GM12878 (cell line): ENCODE results near the gene INO80. TPM values are rescaled to one million over a fixed set of nuclear protein-coding genes. Genes with fewer than 3 reads are reported as not detected.
A peak's percentile ranks its signal among the peaks of the same experiment; 100 is the strongest.

ENCODE experiments used
- ATAC-seq: fragments of 200-7000 bp; cut with Tn5 transposase; 3 replicates; pipeline ENCODE4 v1.9.1; 2020; ENCODE audit warnings: mild to moderate bottlenecking, moderate library complexity
- BruUV-seq: library from RNA; stranded (reverse); fragments of 400-500 nt; replicated peaks from 2 replicates; lab custom pipeline; 2021; lab: Mats Ljungman, UMichigan
- CTCF ChIA-PET: fragments of 300-600 bp; sonication (Branson Sonifier 250); formaldehyde crosslinking; extraction: SDS; loops from one replicate; lab custom pipeline; 2021; ENCODE audit warnings: inconsistent platforms; lab: Yijun Ruan, JAX
- POLR2A ChIA-PET: fragments of 350-600 bp; formaldehyde crosslinking; extraction: SDS; loops from one replicate; lab custom pipeline; 2021; ENCODE audit warnings: inconsistent platforms; lab: Charles Lee
- RAD21 ChIA-PET: fragments of 300-600 bp; sonication (Branson Sonifier 250); formaldehyde crosslinking; loops from one replicate; lab custom pipeline; 2023; ENCODE audit warnings: antibody characterized with exemption; ENCODE audit not compliant: unreplicated experiment; lab: Charles Lee
- SMC1A ChIA-PET: fragments of 300-600 bp; sonication (Branson Sonifier 250); formaldehyde crosslinking; loops from one replicate; lab custom pipeline; 2023; ENCODE audit not compliant: unreplicated experiment, uncharacterized antibody; lab: Charles Lee
- DNase-seq: peaks from one replicate; pipeline ENCODE4 v3.0.0-alpha.2; 2011; ENCODE audit warnings: low read depth, low spot score
- FAIRE-seq: peaks from 3 replicates; lab custom pipeline; 2011; peaks lifted over from hg19 to GRCh38; lab: Jason Lieb, UNC
- H2AFZ ChIP-seq: 2 replicates; pipeline ENCODE4 v1.6.0; 2011; ENCODE audit warnings: low read depth, low read length, control low read depth; ENCODE audit not compliant: control insufficient read depth
- H3K27ac ChIP-seq: 2 replicates; pipeline ENCODE4 v1.5.1; 2011; ENCODE audit warnings: control low read depth; ENCODE audit not compliant: control insufficient read depth, insufficient read depth
- H3K27me3 ChIP-seq, 2 experiments: replicated peaks in 1 of 2; 2 replicates each; pipeline versions ENCODE4 v1.6.0 to v1.6.1; 2011; ENCODE audit warnings: low read length in 1 of 2; ENCODE audit not compliant: control insufficient read depth in 2 of 2, insufficient read depth in 2 of 2
- H3K36me3 ChIP-seq, 2 experiments: 2 replicates each; pipeline ENCODE4 v1.5.1; 2011; ENCODE audit warnings: low read length in 1 of 2; ENCODE audit not compliant: control insufficient read depth in 2 of 2, insufficient read depth in 2 of 2
- H3K4me1 ChIP-seq: 2 replicates; pipeline ENCODE4 v1.6.1; 2011; ENCODE audit warnings: mild to moderate bottlenecking, low read length, moderate library complexity, mixed read lengths; ENCODE audit not compliant: control insufficient read depth, insufficient read depth
- H3K4me2 ChIP-seq: 2 replicates; pipeline ENCODE4 v1.6.0; 2011; ENCODE audit warnings: control low read depth; ENCODE audit not compliant: control insufficient read depth, insufficient read depth
- H3K4me3 ChIP-seq: fragments of 200-600 bp; sonication (generic); 2 replicates; pipeline ENCODE4 v1.5.1; 2016
- H3K79me2 ChIP-seq: 2 replicates; pipeline ENCODE4 v1.6.0; 2011; ENCODE audit warnings: low read length; ENCODE audit not compliant: control insufficient read depth, insufficient read depth
- H3K9ac ChIP-seq: 2 replicates; pipeline ENCODE4 v1.8.0; 2011; ENCODE audit warnings: low read length, control low read depth, mixed read lengths; ENCODE audit not compliant: control insufficient read depth, insufficient read depth
- H3K9me3 ChIP-seq: replicated peaks from 3 replicates; pipeline ENCODE4 v1.5.1; 2011; ENCODE audit warnings: mild to moderate bottlenecking, low read length; ENCODE audit not compliant: control insufficient read depth, insufficient read depth
- H4K20me1 ChIP-seq: 2 replicates; pipeline ENCODE4 v1.6.0; 2011; ENCODE audit not compliant: control insufficient read depth, insufficient read depth
- DPF2 ChIP-seq: fragments of 450-650 bp; IDR thresholded peaks from 2 replicates; pipeline ENCODE4 v1.6.1; 2017; ENCODE audit warnings: mild to moderate bottlenecking
- EED ChIP-seq: sonication (generic); IDR thresholded peaks from 2 replicates; pipeline ENCODE4 v1.6.1; 2016; ENCODE audit warnings: antibody characterized with exemption, low read depth
- IRF4 ChIP-seq: IDR thresholded peaks from 2 replicates; pipeline ENCODE4 v1.6.1; 2011; ENCODE audit warnings: low read depth, low read length
- MTA3 ChIP-seq: IDR thresholded peaks from 2 replicates; pipeline ENCODE4 v1.6.1; 2012; ENCODE audit warnings: low read length, inconsistent platforms, borderline replicate concordance
- NFXL1 ChIP-seq: fragments of 450-650 bp; IDR thresholded peaks from 2 replicates; pipeline ENCODE4 v1.6.1; 2017; ENCODE audit warnings: antibody characterized with exemption, mild to moderate bottlenecking, borderline replicate concordance
- RB1 ChIP-seq: fragments of 450-650 bp; formaldehyde crosslinking; IDR thresholded peaks from 2 replicates; pipeline ENCODE4 v1.6.1; 2017; ENCODE audit warnings: mild to moderate bottlenecking, borderline replicate concordance
- RBBP5 ChIP-seq: fragments of 200-600 bp; sonication (generic); conservative IDR thresholded peaks from 2 replicates; pipeline ENCODE4 v1.6.1; 2016
- SMAD5 ChIP-seq: IDR thresholded peaks from 2 replicates; pipeline ENCODE4 v1.6.1; 2016; ENCODE audit warnings: antibody characterized with exemption, low read depth
- SMC3 ChIP-seq: IDR thresholded peaks from 2 replicates; pipeline ENCODE4 v1.6.1; 2011; ENCODE audit warnings: low read length, improper control_type of control experiment, borderline replicate concordance
- SPI1 ChIP-seq: IDR thresholded peaks from 2 replicates; pipeline ENCODE4 v1.6.1; 2011; ENCODE audit warnings: low read depth, mild to moderate bottlenecking, low read length, moderate library complexity, borderline replicate concordance; ENCODE audit not compliant: insufficient read depth
- SUZ12 ChIP-seq: fragments of 200-600 bp; sonication (generic); IDR thresholded peaks from one replicate; pipeline ENCODE4 v1.6.1; 2018; ENCODE audit warnings: antibody characterized with exemption, mild to moderate bottlenecking; ENCODE audit not compliant: unreplicated experiment
- WGBS: methylation state at CpG from one replicate; pipeline ENCODE4 v1.1.6; 2016; ENCODE audit warnings: low lambda C conversion rate; ENCODE audit not compliant: insufficient replicate concordance, insufficient coverage; ENCODE audit errors: missing lambda C conversion rate; 5-methylcytosine and 5-hydroxymethylcytosine counted together
- in situ Hi-C: fragments of 300-500 bp; cut with MboI; formaldehyde crosslinking; loops from 9 replicates; pipeline ENCODE4 v1.14.3; 2018; ENCODE audit warnings: mixed read lengths
- intact Hi-C: fragments of 100-400 bp; cut with micrococcal nuclease; formaldehyde crosslinking; loops from one replicate; pipeline ENCODE4 v1.14.2; 2022; ENCODE audit not compliant: unreplicated experiment
- polyA plus RNA-seq, 11 experiments: library from polyadenylated mRNA; depleted of rRNA in 4 of 11; unstranded in 6 of 11; stranded (reverse) in 5 of 11; fragments of >200 nt; fragmentation: Nextera tagmentation in 4 of 11; fragmentation: Illumina TruSeq in 1 of 11; extraction: Ambion mirVana in 4 of 11; extraction: Trizol in 1 of 11; gene quantifications; 1 replicate in 1 of 11; 2 replicates in 10 of 11; pipeline versions ENCODE4 v1.2.1 to v1.2.3, GENCODE V29; 2011 to 2016; ENCODE audit warnings: inconsistent platforms in 2 of 11, missing spikeins in 2 of 11, low read depth in 1 of 11
- total RNA-seq, 4 experiments: library from RNA; depleted of rRNA in 3 of 4; stranded (reverse); fragments of >200 nt in 3 of 4; fragmentation: Illumina TruSeq in 1 of 4; extraction: Trizol in 1 of 4; gene quantifications; 2 replicates each; pipeline versions ENCODE4 v1.2.1 to v1.2.3, GENCODE V29; 2013 to 2021
- TF ChIP-seq, protein P1 (sequence below): fragments of 450-650 bp; IDR thresholded peaks from 2 replicates; pipeline ENCODE4 v1.6.1; 2017; ENCODE audit warnings: antibody characterized with exemption, mild to moderate bottlenecking, moderate library complexity
- TF ChIP-seq, protein P2 (sequence below): IDR thresholded peaks from 2 replicates; pipeline ENCODE4 v1.6.1; 2011; ENCODE audit warnings: mild to moderate bottlenecking, low read depth, low read length, moderate library complexity; ENCODE audit not compliant: insufficient replicate concordance
- TF ChIP-seq, protein P3 (sequence below): IDR thresholded peaks from 2 replicates; pipeline ENCODE4 v1.6.1; 2012; ENCODE audit warnings: low read depth, low read length, improper control_type of control experiment
- TF ChIP-seq, protein P4 (sequence below): fragments of 450-650 bp; IDR thresholded peaks from 2 replicates; pipeline ENCODE4 v1.6.1; 2018; ENCODE audit warnings: mild to moderate bottlenecking, low read depth, moderate library complexity; ENCODE audit not compliant: partially characterized antibody

The INO80 gene
- total and polyA plus RNA-seq, 10 of the 15 experiments (the other 5 are each of a cell fraction or from before 2014, with no cell fraction given), result 4.5 to 25.0 (median 14.2) TPM

DNA sequence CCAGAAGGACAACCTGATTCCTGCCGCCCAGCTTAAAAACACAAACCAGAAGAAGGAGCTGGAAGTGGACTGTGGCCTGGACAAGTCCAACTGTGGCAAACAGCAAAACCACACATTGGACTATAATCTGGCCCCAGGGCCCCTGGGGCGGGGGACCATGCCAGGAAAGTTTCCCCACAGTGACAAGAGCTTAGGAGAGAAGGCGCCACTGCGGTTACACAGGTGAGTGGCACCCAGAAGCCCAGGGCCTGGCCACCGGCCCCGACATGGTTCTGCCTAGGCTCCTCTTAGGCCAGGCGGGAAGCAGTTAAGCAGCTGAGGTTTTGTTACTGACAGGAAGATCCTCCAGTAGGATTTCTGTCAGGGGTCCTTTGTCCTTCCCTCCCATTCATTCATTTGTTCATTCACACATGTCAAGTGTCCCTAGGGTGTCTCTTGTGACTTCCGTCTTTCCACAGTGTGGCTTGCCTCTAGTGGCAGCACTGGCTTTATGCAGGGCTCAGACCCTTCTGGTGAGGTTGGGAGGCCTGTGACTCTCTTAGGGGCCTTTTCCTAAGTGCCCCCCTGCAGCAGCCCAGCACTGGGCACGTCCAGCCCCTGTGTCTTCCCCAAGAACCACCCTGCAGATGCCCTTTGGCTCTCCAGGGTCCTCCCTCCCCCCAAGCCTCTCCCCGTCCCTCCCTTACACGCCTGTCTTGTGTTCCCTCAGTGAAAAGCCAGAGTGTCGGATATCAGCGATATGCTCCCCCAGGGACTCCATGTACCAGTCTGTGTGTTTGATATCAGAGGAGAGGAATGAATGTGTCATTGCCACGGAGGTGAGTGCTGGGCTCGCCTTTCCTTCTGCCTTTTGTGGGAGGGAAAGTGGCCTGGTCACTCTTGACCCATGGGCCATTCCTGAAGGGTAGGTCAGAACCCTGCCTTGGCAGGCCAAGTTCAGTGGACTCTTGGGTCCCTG lies 179.1 kb downstream of the INO80 start:
- intact Hi-C loops, result no loop called here
- Histone ChIP-seq H2AFZ (no peak overlapping the region), H3K9ac (no peak overlapping the region), H3K79me2 (no peaks in the 10 kb centered on the region), H3K27me3 (no peaks in the 10 kb centered on the region), H3K9me3 (no peaks in the 10 kb centered on the region), H3K4me1 (peaks cover 25% of the 10 kb centered on the region), H3K27ac (no peak overlapping the region), H4K20me1 (no peaks in the 10 kb centered on the region), H3K4me3 (no peak overlapping the region), H3K4me2 (no peak overlapping the region), H3K36me3 (no peaks in the 10 kb centered on the region)
- FAIRE-seq (no peak), ATAC-seq (peak; percentile 27), DNase-seq (no peak)
- ChIA-PET RAD21 (no interaction called here), POLR2A (no interaction called here), CTCF (interaction anchor here (0.9 to 1.4 kb wide), 3 partner anchors 9 to 249 kb away, joined by 3 to 4 read pairs (median 3); no protein-coding TSS in a partner anchor), SMC1A (no interaction called here)
- BruUV-seq, result no TSS peak
- in situ Hi-C loops, result no loop called here
- WGBS, result 63% methylated on average over 15 of the region's 15 CpGs
- TF ChIP-seq, protein P1, sequence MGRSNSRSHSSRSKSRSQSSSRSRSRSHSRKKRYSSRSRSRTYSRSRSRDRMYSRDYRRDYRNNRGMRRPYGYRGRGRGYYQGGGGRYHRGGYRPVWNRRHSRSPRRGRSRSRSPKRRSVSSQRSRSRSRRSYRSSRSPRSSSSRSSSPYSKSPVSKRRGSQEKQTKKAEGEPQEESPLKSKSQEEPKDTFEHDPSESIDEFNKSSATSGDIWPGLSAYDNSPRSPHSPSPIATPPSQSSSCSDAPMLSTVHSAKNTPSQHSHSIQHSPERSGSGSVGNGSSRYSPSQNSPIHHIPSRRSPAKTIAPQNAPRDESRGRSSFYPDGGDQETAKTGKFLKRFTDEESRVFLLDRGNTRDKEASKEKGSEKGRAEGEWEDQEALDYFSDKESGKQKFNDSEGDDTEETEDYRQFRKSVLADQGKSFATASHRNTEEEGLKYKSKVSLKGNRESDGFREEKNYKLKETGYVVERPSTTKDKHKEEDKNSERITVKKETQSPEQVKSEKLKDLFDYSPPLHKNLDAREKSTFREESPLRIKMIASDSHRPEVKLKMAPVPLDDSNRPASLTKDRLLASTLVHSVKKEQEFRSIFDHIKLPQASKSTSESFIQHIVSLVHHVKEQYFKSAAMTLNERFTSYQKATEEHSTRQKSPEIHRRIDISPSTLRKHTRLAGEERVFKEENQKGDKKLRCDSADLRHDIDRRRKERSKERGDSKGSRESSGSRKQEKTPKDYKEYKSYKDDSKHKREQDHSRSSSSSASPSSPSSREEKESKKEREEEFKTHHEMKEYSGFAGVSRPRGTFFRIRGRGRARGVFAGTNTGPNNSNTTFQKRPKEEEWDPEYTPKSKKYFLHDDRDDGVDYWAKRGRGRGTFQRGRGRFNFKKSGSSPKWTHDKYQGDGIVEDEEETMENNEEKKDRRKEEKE, result no peak
- TF ChIP-seq, protein P2, sequence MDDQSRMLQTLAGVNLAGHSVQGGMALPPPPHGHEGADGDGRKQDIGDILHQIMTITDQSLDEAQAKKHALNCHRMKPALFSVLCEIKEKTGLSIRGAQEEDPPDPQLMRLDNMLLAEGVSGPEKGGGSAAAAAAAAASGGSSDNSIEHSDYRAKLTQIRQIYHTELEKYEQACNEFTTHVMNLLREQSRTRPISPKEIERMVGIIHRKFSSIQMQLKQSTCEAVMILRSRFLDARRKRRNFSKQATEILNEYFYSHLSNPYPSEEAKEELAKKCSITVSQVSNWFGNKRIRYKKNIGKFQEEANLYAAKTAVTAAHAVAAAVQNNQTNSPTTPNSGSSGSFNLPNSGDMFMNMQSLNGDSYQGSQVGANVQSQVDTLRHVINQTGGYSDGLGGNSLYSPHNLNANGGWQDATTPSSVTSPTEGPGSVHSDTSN, result peak; percentile 82
- TF ChIP-seq EED, result no peak
- TF ChIP-seq RBBP5, result no peak
- TF ChIP-seq DPF2, result no peak
- TF ChIP-seq, protein P3, sequence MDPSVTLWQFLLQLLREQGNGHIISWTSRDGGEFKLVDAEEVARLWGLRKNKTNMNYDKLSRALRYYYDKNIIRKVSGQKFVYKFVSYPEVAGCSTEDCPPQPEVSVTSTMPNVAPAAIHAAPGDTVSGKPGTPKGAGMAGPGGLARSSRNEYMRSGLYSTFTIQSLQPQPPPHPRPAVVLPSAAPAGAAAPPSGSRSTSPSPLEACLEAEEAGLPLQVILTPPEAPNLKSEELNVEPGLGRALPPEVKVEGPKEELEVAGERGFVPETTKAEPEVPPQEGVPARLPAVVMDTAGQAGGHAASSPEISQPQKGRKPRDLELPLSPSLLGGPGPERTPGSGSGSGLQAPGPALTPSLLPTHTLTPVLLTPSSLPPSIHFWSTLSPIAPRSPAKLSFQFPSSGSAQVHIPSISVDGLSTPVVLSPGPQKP, result no peak
- no peak for TF ChIP-seq SUZ12
- TF ChIP-seq, protein P4, sequence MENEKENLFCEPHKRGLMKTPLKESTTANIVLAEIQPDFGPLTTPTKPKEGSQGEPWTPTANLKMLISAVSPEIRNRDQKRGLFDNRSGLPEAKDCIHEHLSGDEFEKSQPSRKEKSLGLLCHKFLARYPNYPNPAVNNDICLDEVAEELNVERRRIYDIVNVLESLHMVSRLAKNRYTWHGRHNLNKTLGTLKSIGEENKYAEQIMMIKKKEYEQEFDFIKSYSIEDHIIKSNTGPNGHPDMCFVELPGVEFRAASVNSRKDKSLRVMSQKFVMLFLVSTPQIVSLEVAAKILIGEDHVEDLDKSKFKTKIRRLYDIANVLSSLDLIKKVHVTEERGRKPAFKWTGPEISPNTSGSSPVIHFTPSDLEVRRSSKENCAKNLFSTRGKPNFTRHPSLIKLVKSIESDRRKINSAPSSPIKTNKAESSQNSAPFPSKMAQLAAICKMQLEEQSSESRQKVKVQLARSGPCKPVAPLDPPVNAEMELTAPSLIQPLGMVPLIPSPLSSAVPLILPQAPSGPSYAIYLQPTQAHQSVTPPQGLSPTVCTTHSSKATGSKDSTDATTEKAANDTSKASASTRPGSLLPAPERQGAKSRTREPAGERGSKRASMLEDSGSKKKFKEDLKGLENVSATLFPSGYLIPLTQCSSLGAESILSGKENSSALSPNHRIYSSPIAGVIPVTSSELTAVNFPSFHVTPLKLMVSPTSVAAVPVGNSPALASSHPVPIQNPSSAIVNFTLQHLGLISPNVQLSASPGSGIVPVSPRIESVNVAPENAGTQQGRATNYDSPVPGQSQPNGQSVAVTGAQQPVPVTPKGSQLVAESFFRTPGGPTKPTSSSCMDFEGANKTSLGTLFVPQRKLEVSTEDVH, result no peak
- TF ChIP-seq IRF4, result no peak
- no peak for TF ChIP-seq SMAD5
- no peak for TF ChIP-seq NFXL1
- TF ChIP-seq MTA3, result no peak
- TF ChIP-seq SMC3, result no peak
- no peak for TF ChIP-seq SPI1
- TF ChIP-seq RB1, result no peak
